Panc1 (cell line): ENCODE data around the gene ARID5A. TPM values are rescaled to one million over a fixed set of nuclear protein-coding genes. Genes with fewer than 3 reads are reported as not detected.

Source experiments
- ATAC-seq: fragments of 200-7000 bp; cut with Tn5 transposase; 2 replicates; pipeline ENCODE4 v1.9.1; 2020; ENCODE audit warnings: mild to moderate bottlenecking, moderate library complexity
- BruUV-seq: library from RNA; stranded (reverse); fragments of 400-500 nt; replicated peaks from 2 replicates; lab custom pipeline; 2021; lab: Mats Ljungman, UMichigan
- CTCF ChIA-PET: fragments of 300-600 bp; sonication (Branson Sonifier 250); formaldehyde crosslinking; loops from one replicate; lab custom pipeline; 2022; ENCODE audit warnings: antibody characterized with exemption; lab: Charles Lee
- POLR2A ChIA-PET: fragments of 300-600 bp; sonication (Branson Sonifier 250); formaldehyde crosslinking; loops from one replicate; lab custom pipeline; 2022; ENCODE audit warnings: antibody characterized with exemption; lab: Charles Lee
- DNase-seq: peaks from one replicate; pipeline ENCODE4 v3.0.0-alpha.2; 2010; ENCODE audit warnings: low read depth, low spot score
- H3K27ac ChIP-seq: 2 replicates; pipeline ENCODE4 v1.5.1; 2011; ENCODE audit warnings: mild to moderate bottlenecking, low read length, inconsistent platforms
- H3K27me3 ChIP-seq: fragments of 200-500 bp; sonication (Bioruptor generic); 2 replicates; pipeline ENCODE4 v1.6.0; 2014; ENCODE audit warnings: low read length, inconsistent platforms; ENCODE audit not compliant: control insufficient read depth, insufficient read depth
- H3K36me3 ChIP-seq: fragments of 200-500 bp; sonication (Bioruptor generic); 2 replicates; pipeline ENCODE4 v1.5.1; 2014; ENCODE audit warnings: inconsistent platforms, mild to moderate bottlenecking, low read length, moderate library complexity; ENCODE audit not compliant: control insufficient read depth, insufficient read depth
- H3K4me1 ChIP-seq: 2 replicates; pipeline ENCODE4 v1.5.1; 2011; ENCODE audit warnings: inconsistent platforms, mild to moderate bottlenecking, low read length, moderate library complexity; ENCODE audit not compliant: control insufficient read depth, insufficient read depth
- H3K4me3 ChIP-seq, 2 experiments: 2 replicates each; pipeline ENCODE4 v1.5.1; 2011 to 2012; ENCODE audit warnings: low read depth in 2 of 2, low read length in 2 of 2, mild to moderate bottlenecking in 2 of 2, inconsistent platforms in 1 of 2, moderate library complexity in 1 of 2
- H3K9me3 ChIP-seq: fragments of 200-500 bp; sonication (Bioruptor generic); 2 replicates; pipeline ENCODE4 v1.5.1; 2014; ENCODE audit warnings: low read depth, mild to moderate bottlenecking, inconsistent platforms, low read length, moderate library complexity; ENCODE audit not compliant: control insufficient read depth, insufficient read depth
- POLR2AphosphoS5 ChIP-seq: IDR thresholded peaks from 2 replicates; pipeline ENCODE4 v1.6.1; 2012; ENCODE audit warnings: mild to moderate bottlenecking, low read depth, low read length, moderate library complexity
- SIN3A ChIP-seq: IDR thresholded peaks from 2 replicates; pipeline ENCODE4 v1.6.1; 2012; ENCODE audit warnings: low read depth, mild to moderate bottlenecking, low read length, moderate library complexity, borderline replicate concordance; ENCODE audit not compliant: insufficient read depth
- TCF7L2 ChIP-seq: IDR thresholded peaks from 2 replicates; pipeline ENCODE4 v1.6.1; 2011; ENCODE audit warnings: mild to moderate bottlenecking, low read depth, low read length, inconsistent platforms
- in situ Hi-C: cut with HindIII; loops from 2 replicates; pipeline ENCODE4 v1.10.0; 2016; ENCODE audit warnings: low sequenced_read_pairs, low pct_unique_long_range_greater_than_20kb
- intact Hi-C: fragments of 100-400 bp; cut with micrococcal nuclease; formaldehyde crosslinking; loops from one replicate; pipeline ENCODE4 v1.10.0; 2022; ENCODE audit not compliant: unreplicated experiment
- total RNA-seq: library from RNA; stranded (reverse); gene quantifications from one replicate; pipeline ENCODE4 v1.2.1, GENCODE V29; 2021; ENCODE audit not compliant: unreplicated experiment
- TF ChIP-seq, protein P1 (sequence below): fragments of 450-650 bp; IDR thresholded peaks from 2 replicates; pipeline ENCODE4 v1.5.1; 2017; ENCODE audit warnings: mild to moderate bottlenecking
- TF ChIP-seq, protein P2 (sequence below), 2 experiments: IDR thresholded peaks; 2 replicates each; pipeline ENCODE4 v1.6.1; 2011 to 2012; ENCODE audit warnings: low read depth in 2 of 2, control low read depth in 1 of 2, low read length in 1 of 2, mild to moderate bottlenecking in 1 of 2, moderate library complexity in 1 of 2; ENCODE audit not compliant: insufficient read depth in 1 of 2

The ARID5A gene
- total RNA-seq, 1 experiment from 2014 or later, result 19.3 TPM

DNA sequence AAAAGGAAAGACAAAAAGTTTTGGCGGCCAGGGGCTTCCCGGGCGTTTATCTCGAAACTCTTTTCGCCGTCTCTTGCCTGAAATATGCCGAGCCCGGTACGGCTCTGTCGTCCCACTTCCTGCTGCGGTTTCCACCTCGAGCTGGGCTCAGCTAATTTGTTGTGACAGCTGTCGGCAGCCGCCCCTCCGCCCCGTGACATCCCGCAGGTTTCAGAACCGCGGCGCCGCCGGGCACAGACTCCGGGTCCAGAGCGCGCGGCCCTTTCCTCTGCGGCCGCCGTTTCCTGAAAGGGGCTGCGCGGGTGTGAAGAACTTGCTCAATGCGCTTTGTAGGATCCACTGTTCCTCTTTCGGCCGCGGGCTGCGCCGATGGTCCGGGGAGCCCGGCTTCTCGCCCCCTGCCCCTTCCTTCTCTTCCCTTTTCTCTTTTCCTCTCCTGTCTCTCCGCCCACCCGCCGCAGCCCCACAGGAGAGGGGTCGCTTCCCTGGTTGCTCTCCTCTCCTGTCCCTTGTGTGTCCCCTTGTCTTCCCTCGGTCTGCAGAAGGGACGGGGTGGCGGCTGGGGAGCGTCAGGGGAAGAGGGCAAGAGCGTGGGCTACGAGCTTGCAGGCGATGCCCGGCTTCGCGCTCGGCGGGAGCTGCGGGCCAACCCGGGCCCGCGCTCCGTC lies 648 bp downstream of the ARID5A start:
- TSS peak; percentile 59 for BruUV-seq
- ChIA-PET CTCF (no interaction called here), POLR2A (interaction anchor here (0.7 kb wide), 1 partner anchor 97 kb away, joined by 4 read pairs; no protein-coding TSS in a partner anchor)
- 0 out of 2 replicates have a peak, but pooled peaks have one; percentile 67 for TF ChIP-seq SIN3A
- TF ChIP-seq, protein P1, sequence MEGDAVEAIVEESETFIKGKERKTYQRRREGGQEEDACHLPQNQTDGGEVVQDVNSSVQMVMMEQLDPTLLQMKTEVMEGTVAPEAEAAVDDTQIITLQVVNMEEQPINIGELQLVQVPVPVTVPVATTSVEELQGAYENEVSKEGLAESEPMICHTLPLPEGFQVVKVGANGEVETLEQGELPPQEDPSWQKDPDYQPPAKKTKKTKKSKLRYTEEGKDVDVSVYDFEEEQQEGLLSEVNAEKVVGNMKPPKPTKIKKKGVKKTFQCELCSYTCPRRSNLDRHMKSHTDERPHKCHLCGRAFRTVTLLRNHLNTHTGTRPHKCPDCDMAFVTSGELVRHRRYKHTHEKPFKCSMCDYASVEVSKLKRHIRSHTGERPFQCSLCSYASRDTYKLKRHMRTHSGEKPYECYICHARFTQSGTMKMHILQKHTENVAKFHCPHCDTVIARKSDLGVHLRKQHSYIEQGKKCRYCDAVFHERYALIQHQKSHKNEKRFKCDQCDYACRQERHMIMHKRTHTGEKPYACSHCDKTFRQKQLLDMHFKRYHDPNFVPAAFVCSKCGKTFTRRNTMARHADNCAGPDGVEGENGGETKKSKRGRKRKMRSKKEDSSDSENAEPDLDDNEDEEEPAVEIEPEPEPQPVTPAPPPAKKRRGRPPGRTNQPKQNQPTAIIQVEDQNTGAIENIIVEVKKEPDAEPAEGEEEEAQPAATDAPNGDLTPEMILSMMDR, result no peak
- TF ChIP-seq TCF7L2, result no peak
- TF ChIP-seq, protein P2, sequence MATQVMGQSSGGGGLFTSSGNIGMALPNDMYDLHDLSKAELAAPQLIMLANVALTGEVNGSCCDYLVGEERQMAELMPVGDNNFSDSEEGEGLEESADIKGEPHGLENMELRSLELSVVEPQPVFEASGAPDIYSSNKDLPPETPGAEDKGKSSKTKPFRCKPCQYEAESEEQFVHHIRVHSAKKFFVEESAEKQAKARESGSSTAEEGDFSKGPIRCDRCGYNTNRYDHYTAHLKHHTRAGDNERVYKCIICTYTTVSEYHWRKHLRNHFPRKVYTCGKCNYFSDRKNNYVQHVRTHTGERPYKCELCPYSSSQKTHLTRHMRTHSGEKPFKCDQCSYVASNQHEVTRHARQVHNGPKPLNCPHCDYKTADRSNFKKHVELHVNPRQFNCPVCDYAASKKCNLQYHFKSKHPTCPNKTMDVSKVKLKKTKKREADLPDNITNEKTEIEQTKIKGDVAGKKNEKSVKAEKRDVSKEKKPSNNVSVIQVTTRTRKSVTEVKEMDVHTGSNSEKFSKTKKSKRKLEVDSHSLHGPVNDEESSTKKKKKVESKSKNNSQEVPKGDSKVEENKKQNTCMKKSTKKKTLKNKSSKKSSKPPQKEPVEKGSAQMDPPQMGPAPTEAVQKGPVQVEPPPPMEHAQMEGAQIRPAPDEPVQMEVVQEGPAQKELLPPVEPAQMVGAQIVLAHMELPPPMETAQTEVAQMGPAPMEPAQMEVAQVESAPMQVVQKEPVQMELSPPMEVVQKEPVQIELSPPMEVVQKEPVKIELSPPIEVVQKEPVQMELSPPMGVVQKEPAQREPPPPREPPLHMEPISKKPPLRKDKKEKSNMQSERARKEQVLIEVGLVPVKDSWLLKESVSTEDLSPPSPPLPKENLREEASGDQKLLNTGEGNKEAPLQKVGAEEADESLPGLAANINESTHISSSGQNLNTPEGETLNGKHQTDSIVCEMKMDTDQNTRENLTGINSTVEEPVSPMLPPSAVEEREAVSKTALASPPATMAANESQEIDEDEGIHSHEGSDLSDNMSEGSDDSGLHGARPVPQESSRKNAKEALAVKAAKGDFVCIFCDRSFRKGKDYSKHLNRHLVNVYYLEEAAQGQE (IDR thresholded peaks at IDR 0.05; ENCODE audit: insufficient read depth in 1 of 2, low read depth in 2 of 2, low read length in 1 of 2), result no peak
- no peak for TF ChIP-seq POLR2AphosphoS5
- H3K27ac ChIP-seq, result peak overlapping the region; percentile 65
- H3K4me3 ChIP-seq, result peak overlapping the region; percentile 57 to 67
- in situ Hi-C loops, result no loop called here
- intact Hi-C loops, result no loop called here
- no peak for DNase-seq
- H3K4me1 ChIP-seq, result peaks cover 69% of the 10 kb centered on the region
- no peaks in the 10 kb centered on the region for H3K27me3 ChIP-seq
- H3K36me3 ChIP-seq, result no peaks in the 10 kb centered on the region
- ATAC-seq, result peak; percentile 26
- H3K9me3 ChIP-seq, result no peaks in the 10 kb centered on the region

DNA sequence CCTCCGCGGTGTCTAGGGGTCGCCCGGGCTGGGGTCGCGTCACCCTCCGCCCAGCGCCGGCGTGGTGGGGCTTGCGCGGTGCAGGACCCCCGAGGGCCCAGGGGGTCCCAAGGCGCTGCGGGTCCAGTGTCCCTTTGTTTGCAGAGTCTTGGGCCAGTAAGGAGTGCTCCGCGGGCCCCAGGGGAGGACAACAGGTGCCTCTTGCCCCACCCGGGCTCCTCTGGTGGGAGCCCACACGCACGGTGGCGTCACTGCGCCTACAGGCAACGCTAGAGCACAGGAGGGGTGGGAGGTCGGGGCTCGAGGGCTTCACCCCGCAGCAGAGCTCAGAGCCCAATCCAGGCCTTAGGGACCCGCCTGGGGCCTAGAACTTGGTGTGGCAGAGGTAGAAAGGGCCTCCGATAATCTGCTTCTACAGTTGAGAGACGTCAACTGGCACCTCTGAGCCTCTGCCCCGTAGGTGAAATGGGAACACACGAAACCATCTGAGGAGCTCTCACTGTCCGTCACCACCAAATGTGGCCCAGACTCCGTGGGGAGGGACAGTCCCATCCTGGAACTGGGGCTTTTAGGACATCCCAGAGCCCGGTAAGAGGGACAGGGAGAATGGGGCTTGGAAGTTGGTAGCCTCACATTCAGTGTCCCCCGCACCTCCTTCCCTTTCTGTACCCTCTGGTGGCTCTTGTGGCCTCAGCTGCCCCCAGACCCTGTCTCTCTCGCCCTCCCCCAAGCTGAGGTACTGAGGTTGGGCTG lies 1.4 kb downstream of the ARID5A start:
- no peaks in the 10 kb centered on the region for H3K36me3 ChIP-seq
- in situ Hi-C loops, result no loop called here
- ChIA-PET CTCF (interaction anchor here (0.7 kb wide), 1 partner anchor 12 kb away, joined by 3 read pairs; no protein-coding TSS in a partner anchor), POLR2A (interaction anchor here (0.5 kb wide), 1 partner anchor 267 kb away, joined by 6 read pairs; no protein-coding TSS in a partner anchor)
- DNase-seq (no peak), ATAC-seq (0 out of 2 replicates have a peak, but pooled peaks have one; percentile 2)
- TF ChIP-seq, protein P1, result no peak
- TF ChIP-seq POLR2AphosphoS5 (no peak), SIN3A (no peak), TCF7L2 (no peak)
- TF ChIP-seq, protein P2 (IDR thresholded peaks at IDR 0.05; ENCODE audit: insufficient read depth in 1 of 2, low read depth in 2 of 2, low read length in 1 of 2), result no peak
- no peaks in the 10 kb centered on the region for H3K9me3 ChIP-seq
- H3K27ac ChIP-seq, result peak overlapping the region; percentile 65
- peak overlapping the region; percentile 57 to 67 for H3K4me3 ChIP-seq
- no TSS peak for BruUV-seq
- intact Hi-C loops, result no loop called here
- H3K27me3 ChIP-seq, result no peaks in the 10 kb centered on the region
- H3K4me1 ChIP-seq, result peaks cover 64% of the 10 kb centered on the region
